WTC11 (cell line): Measurements from ENCODE around the gene TAF1B.

Experiments used
- CREB1 ChIP-seq: sonication (generic); formaldehyde crosslinking; IDR thresholded peaks from 2 replicates; pipeline ENCODE4 v1.8.0; 2023; ENCODE audit warnings: mild to moderate bottlenecking, missing genetic modification reagents
- ESRRA ChIP-seq: sonication (generic); formaldehyde crosslinking; IDR thresholded peaks from 2 replicates; pipeline ENCODE4 v1.8.1; 2022; ENCODE audit warnings: mild to moderate bottlenecking, missing genetic modification reagents, borderline replicate concordance
- FOXJ3 ChIP-seq: sonication (generic); formaldehyde crosslinking; IDR thresholded peaks from 2 replicates; pipeline ENCODE4 v1.9.0; 2021; ENCODE audit warnings: missing genetic modification reagents, mild to moderate bottlenecking, borderline replicate concordance
- ZNF232 ChIP-seq: sonication (generic); formaldehyde crosslinking; IDR thresholded peaks from 2 replicates; pipeline ENCODE4 v1.8.0; 2022; ENCODE audit warnings: mild to moderate bottlenecking, missing genetic modification reagents
- TF ChIP-seq, protein P1 (sequence below): fragments of 200-600 bp; IDR thresholded peaks from 2 replicates; pipeline ENCODE4 v1.8.0; 2022; ENCODE audit warnings: antibody characterized with exemption
- TF ChIP-seq, protein P2 (sequence below): sonication (generic); formaldehyde crosslinking; IDR thresholded peaks from 2 replicates; pipeline ENCODE4 v1.8.0; 2022; ENCODE audit warnings: mild to moderate bottlenecking, missing genetic modification reagents

DNA sequence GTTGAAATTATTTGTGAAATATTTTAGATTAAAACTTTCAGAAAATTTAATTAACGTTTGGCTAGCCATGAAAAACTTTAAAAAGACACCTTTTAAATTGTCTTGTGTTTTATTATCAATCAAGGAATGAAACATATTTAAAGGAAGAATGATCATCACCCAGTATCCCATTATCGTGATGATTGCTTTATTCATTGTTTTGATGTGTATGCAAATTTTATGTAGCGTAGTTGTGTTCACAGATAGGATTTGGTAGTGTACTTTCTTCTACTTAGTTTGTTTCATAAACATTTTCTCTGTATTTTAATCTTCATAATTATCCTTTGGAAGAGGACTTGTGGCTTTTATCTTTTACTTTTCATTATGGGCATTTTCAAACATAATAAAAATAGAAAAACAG, 116.0 kb downstream of the TAF1B start:
- TF ChIP-seq, protein P1, sequence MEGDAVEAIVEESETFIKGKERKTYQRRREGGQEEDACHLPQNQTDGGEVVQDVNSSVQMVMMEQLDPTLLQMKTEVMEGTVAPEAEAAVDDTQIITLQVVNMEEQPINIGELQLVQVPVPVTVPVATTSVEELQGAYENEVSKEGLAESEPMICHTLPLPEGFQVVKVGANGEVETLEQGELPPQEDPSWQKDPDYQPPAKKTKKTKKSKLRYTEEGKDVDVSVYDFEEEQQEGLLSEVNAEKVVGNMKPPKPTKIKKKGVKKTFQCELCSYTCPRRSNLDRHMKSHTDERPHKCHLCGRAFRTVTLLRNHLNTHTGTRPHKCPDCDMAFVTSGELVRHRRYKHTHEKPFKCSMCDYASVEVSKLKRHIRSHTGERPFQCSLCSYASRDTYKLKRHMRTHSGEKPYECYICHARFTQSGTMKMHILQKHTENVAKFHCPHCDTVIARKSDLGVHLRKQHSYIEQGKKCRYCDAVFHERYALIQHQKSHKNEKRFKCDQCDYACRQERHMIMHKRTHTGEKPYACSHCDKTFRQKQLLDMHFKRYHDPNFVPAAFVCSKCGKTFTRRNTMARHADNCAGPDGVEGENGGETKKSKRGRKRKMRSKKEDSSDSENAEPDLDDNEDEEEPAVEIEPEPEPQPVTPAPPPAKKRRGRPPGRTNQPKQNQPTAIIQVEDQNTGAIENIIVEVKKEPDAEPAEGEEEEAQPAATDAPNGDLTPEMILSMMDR: no peak
- TF ChIP-seq, protein P2, sequence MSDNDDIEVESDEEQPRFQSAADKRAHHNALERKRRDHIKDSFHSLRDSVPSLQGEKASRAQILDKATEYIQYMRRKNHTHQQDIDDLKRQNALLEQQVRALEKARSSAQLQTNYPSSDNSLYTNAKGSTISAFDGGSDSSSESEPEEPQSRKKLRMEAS: no peak
- TF ChIP-seq ZNF232 (CRISPR knock-in tag) (no peak), CREB1 (CRISPR knock-in tag) (no peak), ESRRA (CRISPR knock-in tag) (no peak), FOXJ3 (CRISPR knock-in tag) (no peak)
